T47D (cell line): ENCODE results near the gene VPS4B.

Experiments used
- DNase-seq, 2 experiments: peaks; one replicate each; pipeline versions ENCODE4 v3.0.0 to v3.0.0-alpha.2; 2011 to 2012; ENCODE audit warnings: low read depth in 1 of 2, low spot score in 1 of 2
- JUND ChIP-seq: IDR thresholded peaks from 2 replicates; pipeline ENCODE4 v1.6.1; 2012; ENCODE audit warnings: low read depth
- in situ Hi-C: cut with HindIII; loops from 2 replicates; pipeline ENCODE4 v1.10.0; 2016; ENCODE audit warnings: low sequenced_read_pairs, low pct_unique_long_range_greater_than_20kb

The VPS4B gene

GRCh38 chr18:63410792-63411191, 11.5 kb downstream of the VPS4B start:
- no peak for TF ChIP-seq JUND
- DNase-seq = no peak
- in situ Hi-C loops = no loop called here

- no peak for DNase-seq
- no peak for TF ChIP-seq JUND
- in situ Hi-C loops = no loop called here
Measured at GRCh38 chr18:63409301-63409700, 13.0 kb downstream of the VPS4B start.

DNA sequence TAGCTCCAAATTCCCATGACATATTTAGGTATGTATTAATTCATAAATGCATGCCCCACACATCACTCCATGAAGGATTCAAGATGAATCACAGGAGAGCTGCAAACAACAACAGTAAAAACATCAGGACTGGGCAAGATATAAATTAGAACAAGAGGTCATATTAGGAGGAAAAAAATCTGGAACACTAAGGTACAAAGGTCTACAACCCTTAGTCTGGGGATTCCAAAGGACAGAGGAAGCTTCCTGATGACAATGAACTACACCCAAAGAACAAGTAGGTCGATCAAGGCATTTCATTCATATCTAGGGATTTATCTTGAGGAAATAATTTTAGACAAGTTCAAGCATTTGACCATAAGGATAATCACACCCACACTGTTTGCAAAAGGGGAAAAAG, 14.5 kb downstream of the VPS4B start:
- TF ChIP-seq JUND = no peak
- in situ Hi-C loops = no loop called here
- no peak for DNase-seq

GRCh38 chr18:63405986-63406385, 16.3 kb downstream of the VPS4B start:
- TF ChIP-seq JUND = no peak
- no peak for DNase-seq
- in situ Hi-C loops = no loop called here

DNA sequence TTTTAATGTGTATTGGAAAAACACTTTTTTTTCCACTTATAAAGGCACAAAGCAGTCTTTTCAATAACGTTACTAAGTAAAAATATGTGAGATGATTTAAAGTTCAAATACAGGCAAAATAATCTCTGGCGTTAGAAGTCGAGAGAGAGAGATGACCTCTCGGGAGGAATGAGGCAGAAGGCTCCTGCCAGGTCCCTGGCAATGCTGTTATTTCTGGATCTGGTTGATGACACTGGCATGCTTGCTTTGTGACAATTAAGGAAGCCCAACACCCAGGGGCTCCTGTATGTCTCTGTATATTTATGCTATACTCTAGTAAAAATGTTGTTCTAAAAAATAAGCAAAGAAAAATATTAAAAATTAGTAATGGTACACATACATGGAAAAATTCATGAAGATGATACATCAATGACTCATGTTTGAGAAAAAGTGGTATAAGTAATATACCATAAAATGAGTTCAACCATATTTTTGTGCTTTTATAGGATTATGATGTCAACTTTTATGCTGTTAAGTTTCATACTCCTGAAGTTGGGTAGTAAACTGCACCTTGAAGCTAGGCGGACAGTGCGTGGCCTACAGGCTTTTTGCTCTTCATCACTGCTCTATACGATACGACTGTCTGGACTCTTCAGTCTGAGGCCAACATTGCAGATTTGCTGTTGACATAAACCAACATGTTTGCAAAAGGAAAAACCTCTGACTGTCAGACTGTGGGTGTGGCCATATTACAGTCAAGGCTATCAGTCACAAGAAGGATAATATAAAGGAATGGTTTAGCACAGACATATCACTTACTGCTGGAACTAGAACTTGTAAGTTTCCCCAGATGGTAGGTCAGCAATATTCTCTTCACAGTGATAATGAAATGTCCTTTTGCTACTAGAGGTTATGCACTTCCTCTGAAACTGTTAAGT, 19.8 kb downstream of the VPS4B start:
- in situ Hi-C loops = no loop called here
- no peak for DNase-seq
- no peak for TF ChIP-seq JUND

DNA sequence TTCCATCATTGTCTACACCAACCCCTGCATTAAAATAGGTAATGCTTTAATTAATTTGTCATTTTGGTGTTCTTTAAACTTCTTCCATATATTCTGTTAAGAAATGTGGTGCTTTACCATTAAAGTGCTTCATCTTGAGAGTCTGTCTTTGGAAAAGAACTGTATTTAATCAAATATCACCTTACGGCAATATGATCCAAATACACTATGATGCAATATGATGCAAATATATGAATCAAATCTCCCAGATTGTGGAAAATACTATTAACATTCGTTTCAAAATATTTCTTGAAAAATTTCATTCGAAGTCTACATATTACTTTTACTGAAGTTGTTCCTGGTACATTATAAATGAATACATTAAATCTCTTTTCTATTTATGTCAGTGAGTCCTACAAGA, 23.0 kb downstream of the VPS4B start:
- in situ Hi-C loops = no loop called here
- no peak for DNase-seq
- TF ChIP-seq JUND = no peak

- no peak for DNase-seq
- TF ChIP-seq JUND = no peak
- in situ Hi-C loops = no loop called here
Measured at GRCh38 chr18:63397349-63397748, 24.9 kb downstream of the VPS4B start.

DNA sequence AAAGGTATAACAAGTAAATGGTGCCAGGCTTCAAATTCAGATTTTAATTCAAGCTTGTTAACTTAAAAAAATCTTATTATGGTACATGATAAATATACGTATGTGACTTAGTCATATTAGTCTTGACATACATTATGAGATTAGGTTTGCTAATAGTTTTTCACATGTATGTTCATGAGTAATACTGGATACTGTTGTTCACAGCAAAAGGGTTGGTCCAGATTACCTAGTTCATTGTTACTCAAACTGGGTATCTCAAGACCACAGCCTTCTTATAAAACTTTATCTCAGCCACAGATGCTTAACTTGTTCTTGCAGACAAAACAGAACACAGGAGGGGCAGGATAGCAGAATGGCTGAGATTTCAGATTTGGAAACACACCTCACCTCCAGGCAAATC, 26.8 kb downstream of the VPS4B start:
- DNase-seq = no peak
- TF ChIP-seq JUND = no peak
- in situ Hi-C loops = no loop called here

- TF ChIP-seq JUND = no peak
- in situ Hi-C loops = no loop called here
- no peak for DNase-seq
Measured at GRCh38 chr18:63394954-63395353, 27.3 kb downstream of the VPS4B start.

- DNase-seq = no peak
- in situ Hi-C loops = no loop called here
- TF ChIP-seq JUND = no peak
Measured at GRCh38 chr18:63387861-63388260, 34.4 kb downstream of the VPS4B start.

- TF ChIP-seq JUND = no peak
- DNase-seq = no peak
- in situ Hi-C loops = no loop called here
Measured at GRCh38 chr18:63382843-63383242, 39.4 kb downstream of the VPS4B start.

DNA sequence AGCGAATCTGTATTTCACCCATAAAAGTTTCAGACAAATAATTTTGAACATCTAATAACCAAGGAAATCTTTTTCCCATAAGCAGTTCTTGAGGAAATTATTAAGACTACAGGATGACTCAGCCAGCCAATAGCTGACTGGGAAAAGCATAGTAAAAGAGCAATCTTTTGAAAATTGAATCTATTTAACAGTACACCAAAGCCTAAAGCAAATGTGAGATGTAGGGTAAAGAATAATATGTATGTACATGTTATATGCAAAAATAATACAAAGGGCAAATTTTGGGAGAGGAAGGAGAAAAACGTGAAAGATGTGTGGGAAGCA, 42.7 kb downstream of the VPS4B start:
- no peak for DNase-seq
- TF ChIP-seq JUND = no peak
- in situ Hi-C loops = no loop called here

GRCh38 chr18:63378919-63379638, 43.2 kb downstream of the VPS4B start:
- no peak for DNase-seq
- TF ChIP-seq JUND = no peak
- in situ Hi-C loops = no loop called here
